Stimulated activated CD4-positive, alpha-beta T cell treated with anti-CD3 and anti-CD28 coated beads, TNF-alpha, amount 100 ng/mL, for 1 hour (primary cell): Measurements from ENCODE around the gene ALKBH5.
"Not testable (repeated sequence)": the region's sequence is repeated elsewhere in the genome, so short reads cannot be mapped to it uniquely, and the experiment has no call there.

Experiments
- DNase-seq, 3 donors: peaks; one replicate each; pipeline ENCODE4 v3.0.0-alpha.2; 2020; ENCODE audit warnings: low read depth in 3 of 3, low spot score in 1 of 3

ALKBH5 gene

DNA sequence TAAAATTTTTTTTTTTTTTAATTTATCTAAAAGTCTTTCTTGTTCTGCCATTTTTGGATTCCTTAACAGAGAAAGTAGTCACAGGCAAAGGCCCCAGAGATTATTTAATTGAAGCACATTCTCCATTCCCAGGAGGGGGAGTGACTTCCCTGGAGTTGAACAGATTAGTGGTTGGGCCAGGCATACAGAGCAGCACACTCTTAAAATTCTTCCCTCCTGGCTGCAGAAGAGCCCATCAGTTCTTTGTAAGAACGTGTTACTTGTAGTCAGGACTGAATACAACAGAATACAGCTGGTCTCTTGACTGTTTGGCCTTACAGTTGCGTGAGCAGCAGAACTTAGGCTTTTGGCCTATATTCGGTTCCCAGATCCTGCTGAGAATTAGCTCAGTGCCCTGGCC, 1.8 kb downstream of the ALKBH5 start:
- no peak for DNase-seq

DNA sequence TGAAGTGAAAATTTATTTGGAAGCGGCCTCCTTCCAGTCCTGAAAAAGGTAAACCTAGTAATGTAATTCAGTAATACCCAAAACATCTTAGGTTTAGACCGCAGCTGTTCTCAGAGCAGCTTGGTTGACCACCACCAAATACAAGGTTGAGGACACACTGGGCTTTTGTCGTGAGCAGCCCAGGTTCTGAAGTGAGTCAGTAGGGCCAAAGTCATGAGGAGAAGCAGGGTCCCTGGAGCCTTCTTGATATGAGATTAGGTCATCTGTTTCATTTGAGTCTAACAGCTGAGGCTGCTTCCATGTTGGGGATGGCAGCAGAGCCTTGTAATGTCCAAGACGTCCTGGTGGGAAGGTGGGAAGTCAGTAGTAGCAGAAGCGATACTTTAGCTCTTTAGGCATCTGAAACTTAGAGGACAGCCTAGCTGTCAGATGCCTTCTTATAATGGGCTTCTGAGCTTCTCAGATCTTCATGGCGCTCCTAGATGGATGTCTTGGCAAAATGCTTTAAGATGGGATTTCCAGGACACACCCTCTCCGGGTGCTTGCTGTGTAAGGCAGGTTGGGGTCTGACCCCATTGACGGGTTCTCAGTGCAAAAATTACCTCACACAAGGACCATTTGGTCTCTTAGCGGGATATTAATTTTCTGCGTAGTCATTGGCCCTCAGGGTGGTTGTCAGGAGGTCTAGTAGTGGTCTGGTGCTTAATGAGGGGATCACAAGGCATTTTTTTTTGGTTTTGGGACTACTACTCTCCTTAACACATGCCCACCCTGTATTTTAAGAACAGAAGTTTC, 2.4 kb downstream of the ALKBH5 start:
- DNase-seq = no peak

DNA sequence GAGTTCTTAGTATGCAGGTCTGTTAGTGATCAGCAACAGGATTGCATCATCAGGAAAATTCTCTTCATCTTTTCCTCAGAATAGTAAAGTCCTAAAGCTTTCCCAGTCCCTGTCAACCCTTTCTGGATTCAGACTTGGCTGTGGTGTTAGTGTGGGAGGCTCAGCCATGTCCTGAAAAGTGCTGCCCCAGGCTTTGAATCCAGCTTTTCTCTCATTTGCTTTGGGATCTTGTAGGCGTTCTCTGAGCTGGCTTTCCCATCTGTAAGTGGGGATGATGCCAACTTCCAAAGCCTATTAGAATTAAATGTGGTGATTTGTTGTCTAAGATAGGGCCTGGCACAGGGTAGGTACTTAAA, 3.0 kb downstream of the ALKBH5 start:
- no peak for DNase-seq

DNA sequence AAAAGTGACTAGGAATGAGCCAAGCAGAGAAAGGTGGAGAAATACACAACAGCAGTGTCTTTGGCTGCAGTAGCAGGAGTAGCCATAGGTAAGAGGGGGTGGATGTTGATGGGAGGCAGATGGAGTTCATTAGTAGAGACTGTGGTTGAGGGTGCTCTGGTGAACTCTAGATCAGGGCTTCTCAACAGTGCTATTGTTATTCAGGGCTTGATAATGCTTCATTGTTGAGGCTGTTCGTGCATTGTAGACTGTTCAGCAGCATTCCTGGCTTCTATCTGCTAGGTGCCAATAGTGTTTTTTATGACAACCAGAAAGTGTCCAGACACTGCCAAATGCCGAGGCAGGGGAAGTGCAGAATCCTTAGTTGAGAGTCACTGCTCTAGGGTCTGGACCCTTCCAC, 3.6 kb downstream of the ALKBH5 start:
- DNase-seq = no peak

DNA sequence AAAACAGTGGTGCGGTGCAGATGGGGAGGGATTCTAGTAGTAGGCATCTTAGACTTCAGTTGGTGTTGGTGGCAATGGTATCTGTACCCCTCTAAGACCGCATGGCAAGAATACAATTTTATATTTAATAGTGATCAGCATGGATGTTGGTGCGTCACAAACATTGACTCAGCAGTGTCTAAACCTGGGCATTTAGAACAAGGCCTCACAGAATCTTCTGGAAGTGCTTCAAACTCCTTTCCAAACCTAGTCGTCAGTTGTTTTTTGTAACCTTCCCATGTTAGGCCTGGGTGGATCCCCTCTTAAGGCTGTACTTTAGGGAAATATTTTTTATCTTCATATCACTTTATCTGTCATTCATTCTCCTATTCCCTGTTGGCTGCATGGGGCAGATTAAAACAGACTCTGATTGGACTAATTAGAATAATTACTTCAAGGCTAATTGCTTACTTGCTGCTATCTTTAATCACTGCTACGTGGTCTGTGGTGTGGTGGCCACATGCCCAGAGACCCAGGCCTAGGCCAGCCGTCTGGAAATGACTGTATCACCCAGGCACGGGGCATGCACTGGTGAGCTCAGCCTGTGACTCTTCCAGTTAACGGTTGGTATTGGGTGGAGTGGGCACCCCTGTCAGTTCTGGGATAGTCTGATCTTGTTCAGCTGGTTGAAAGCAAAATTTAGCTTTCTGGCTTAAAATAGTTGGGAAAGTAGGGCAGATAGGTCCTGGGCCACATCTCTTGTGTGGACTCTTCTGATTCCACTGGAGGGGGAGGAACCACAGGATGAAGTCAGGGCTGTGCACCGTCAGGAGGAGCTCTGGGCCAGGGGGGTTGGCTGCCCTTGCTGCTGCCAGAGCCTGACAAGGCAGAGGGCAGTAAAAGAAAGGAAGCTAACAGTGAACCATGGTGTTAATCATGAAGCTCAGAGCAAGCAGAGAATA, 4.5 kb downstream of the ALKBH5 start:
- DNase-seq = no peak

DNA sequence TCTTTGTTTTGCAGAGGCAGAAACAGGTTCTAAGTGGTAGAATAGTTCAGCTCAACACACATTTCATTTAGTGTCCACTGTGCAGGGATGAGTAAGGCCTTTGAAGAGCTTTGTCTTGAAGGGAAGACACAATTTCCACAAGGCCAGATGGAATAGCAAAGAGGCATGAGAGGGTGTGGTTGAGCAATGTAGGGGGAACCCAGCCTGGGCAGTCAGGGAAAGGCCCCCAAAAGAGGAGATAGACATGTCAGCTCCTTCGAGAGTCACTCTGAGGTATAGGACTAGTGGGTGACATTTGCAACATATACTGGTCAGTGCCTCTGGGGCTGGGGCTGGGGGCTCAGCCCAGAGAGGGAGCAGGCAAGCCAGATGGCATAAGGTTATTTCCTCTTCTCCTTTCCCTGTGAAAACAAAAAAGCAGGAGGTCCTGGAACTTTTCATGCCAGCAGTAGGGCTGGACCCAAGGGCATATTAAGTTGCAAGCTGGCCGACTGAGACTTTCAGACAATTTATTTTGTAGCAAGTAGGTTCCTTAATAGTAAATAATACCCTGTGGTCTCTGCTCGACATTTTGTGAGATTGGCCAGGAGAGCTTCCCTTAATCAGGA, 7.1 kb downstream of the ALKBH5 start:
- DNase-seq = no peak

DNA sequence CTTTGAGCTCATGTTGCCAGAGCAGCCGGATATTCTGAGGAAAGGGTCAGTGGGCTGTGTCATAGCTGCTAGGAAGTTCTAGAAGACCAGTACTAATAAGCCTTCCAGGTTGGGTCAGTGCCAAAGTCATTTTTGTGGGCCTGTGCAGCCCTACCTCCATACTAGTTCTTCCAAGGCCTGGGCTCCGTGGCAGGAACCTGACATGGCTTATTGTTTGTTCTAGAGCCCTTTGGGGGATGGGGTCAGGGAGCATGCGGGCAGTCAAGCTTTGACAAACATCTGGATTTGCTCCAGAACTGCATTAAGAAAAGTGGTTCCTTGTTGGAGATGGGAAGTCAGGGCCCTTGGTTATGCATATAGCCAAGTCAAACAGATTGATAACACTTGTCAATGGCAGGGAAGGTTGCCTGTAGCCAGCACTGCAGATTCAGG, 7.6 kb downstream of the ALKBH5 start:
- DNase-seq = no peak

DNA sequence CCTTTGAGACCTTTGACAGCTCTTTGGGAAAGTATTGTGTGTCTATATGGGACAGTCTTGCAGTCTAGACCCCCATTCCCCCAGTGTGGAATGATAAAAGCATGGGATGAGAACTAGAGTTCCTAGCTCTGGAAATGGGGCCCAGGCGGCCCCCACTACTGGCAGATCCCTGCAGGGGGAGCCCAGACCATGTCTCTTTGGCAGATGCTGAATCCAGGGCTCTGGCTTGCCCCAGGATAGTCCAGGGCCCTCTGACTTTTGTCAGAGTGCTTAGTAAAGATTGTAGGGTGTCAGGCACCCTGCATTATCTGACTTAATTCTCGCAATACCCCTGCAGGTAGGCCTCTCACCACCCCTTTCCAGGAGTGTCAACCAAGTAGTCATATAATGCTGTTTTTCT, 8.3 kb downstream of the ALKBH5 start:
- DNase-seq = no peak

DNA sequence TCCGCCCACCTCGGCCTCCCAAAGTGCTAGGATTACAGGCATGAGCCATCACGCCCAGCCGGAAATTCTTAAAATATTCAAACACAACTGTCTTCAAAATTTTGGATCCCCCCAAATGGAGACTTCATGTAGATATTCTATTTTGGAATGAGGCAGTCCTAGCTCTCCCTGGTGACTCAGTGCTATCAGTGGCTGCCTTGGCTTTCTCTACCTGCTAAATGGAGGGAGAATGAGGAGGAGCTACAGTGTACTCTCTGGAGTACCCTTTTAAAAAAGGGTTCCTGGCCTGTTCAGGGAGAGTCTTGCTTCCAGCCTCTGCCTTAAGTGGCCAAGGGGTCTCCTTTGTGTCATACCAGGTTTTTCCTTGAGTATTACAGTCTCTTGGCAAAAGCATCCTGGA, 10.8 kb downstream of the ALKBH5 start:
- no peak for DNase-seq

DNA sequence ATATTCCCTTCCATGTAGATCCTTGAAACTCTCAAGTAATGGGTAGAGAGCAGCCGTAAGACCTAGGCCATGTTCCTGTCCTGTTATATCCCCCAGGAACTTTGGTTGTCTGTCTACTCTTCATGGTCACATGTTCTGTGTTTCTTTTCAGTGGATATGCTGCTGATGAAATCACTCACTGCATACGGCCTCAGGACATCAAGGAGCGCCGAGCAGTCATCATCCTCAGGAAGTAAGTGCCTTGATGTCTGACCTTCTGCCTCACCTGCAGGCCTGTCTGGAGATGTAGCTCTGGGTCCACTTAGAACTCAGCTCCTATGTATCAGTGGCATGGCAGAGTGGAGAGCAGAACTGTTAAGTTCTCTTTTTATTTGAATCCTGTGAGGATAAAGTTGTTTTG, 11.2 kb downstream of the ALKBH5 start:
- DNase-seq = no peak

DNA sequence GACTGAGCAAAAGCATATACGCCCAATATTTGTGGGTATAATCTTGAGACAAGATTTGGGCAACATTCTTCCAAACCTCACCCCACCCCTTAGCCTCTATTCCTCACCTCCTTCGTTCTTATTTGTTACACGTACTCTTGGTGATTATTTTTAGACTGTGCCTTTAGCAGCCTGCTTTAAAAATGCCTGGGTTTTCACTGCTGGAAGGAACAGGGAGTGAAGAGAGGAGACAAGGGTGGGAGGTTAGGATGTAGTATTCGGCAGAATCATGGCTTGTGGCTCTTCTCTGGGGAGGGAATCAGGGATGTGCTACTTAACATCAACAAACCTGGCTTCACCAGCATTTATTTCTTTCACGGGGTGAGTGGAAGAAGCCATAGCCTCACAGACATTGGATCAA, 11.6 kb downstream of the ALKBH5 start:
- no peak for DNase-seq

DNA sequence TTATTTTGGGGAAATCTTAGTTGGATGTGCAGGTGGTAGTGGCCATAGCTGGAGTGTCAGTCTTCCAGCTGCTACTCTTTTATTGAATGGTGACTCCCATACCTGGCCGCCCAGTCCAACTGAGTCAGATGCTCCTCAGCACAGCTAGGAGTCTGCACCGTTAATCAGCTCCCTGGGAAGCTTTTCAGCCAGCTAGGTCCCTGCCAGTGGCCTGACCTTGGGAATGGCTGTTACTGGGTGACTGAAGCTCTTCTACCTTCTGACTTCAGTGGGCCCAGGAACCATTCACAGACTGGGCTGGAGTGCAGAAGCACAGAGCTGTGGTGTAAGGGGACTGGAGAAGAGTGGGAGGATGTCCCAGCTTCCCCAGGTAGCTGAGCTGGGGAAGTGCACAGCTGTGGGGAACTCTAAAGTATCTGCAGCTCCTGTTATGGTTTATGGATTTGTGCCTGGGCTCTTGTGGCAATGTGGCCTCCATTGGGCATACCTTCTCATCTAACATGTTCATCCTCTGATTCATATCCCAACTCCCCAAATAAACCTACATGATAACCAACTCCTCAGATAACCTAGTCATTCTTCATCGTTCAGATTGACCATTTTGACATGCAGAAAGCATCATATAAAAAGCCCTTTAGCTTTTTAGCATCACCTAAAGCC, 14.0 kb downstream of the ALKBH5 start:
- DNase-seq = no peak

DNA sequence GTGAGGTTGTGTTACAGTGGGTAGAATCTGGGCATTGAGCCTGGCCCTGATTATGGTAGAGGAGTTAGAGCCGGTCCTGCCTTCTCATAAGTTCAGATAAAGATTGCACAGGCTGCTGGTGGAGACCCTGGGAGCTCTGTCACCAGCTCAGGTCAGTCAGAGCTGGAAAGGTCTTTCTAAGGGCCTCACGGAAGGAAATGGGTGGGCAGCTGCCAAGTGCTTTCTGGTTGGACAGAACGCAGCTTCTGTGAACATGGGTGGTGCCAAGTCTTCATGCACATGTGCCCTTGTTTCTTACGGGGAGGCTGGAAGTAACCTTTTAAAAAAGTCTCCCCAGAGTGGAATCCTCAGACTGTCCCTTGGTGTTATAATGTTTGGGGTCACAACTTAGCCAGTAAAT, 14.9 kb downstream of the ALKBH5 start:
- DNase-seq = no peak

DNA sequence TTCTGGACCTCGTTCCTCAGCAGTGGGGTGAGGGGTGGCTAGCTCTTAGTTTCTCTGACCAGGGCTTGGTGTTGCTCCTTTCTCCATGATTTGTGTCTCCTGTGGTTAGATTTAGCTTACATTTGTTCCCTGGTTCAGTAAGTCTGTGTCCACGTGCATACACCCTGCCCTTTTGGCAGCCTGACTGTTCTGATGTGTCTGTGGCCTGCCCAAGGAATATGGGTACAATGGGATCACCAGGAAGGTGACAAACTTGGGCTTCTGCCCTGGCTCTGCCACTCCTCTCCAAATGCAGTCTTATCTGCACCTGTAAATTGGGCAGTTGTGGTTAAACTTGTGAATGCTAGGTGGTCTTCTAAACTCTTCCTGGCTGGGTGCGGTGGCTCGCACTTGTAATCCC, 17.5 kb downstream of the ALKBH5 start:
- DNase-seq = no peak

DNA sequence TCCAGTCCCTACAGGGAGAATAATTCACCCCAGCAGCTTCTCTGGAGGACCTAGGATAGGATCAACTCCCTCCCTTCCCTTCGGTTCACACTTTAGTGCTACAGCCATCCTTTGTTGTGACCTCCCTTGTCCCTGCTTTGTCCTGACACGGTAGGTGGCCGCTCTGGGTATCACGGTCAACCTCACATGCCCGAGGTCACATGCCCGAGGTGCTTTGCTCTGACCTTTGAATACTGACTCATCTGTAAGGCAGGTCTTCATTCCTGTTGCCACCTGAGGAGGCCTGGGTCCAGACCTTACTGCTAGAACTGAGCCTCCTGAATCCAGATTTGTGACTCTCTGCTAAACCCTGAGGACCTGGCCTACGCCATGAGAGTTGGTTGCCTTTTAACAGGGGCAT, 19.7 kb downstream of the ALKBH5 start:
- DNase-seq = no peak

DNA sequence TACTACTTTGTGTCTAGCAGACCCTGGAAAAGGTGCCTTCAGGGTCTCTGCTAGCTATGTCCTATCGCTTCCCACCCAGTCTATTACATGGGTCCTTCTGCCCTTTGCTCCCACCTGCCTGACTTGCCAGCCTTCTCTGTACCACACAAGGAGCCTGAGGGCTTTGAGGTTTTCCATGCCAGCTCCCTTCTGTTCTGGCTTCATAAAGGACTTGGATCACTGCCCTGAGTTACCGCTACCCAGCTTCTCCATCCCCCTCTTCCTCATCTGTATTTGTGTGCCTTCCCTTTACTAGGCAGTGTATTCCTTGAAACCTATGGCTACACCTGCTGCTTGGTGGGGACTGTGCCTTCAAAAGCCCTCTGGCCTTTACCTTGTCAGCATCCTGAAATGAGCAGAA, 22.2 kb downstream of the ALKBH5 start:
- DNase-seq = no peak

DNA sequence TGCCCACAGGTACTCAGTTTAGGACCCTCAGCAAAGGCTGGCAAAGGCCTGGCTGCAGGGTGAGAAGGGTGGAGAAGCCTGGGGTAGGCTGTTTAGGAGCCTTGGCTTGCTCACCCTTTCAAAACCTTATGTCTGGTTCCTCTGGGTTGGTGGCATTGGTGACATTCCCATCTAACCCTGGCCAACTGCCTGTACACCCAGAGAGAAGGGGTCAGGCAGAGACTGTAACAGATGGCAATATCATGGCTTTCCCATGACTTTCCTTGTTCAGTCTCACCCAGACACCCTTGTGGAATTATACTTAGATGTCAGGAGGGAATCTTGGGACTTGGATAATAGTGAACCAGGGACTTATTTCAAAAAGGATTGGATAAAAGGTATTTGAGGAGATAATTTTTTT, 23.3 kb downstream of the ALKBH5 start:
- DNase-seq = no peak

DNA sequence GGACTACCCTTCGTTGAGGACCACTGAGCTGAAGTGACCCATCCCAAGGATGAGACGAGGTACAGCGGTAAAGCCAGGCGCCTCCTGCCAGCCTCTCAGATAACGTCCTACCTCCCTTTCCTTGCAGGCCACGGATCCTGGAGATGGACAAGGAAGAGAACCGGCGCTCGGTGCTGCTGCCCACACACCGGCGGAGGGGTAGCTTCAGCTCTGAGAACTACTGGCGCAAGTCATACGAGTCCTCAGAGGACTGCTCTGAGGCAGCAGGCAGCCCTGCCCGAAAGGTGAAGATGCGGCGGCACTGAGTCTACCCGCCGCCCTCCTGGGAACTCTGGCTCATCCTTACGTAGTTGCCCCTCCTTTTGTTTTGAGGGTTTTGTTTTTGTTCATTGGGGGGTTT, 24.5 kb downstream of the ALKBH5 start:
- DNase-seq = no peak

DNA sequence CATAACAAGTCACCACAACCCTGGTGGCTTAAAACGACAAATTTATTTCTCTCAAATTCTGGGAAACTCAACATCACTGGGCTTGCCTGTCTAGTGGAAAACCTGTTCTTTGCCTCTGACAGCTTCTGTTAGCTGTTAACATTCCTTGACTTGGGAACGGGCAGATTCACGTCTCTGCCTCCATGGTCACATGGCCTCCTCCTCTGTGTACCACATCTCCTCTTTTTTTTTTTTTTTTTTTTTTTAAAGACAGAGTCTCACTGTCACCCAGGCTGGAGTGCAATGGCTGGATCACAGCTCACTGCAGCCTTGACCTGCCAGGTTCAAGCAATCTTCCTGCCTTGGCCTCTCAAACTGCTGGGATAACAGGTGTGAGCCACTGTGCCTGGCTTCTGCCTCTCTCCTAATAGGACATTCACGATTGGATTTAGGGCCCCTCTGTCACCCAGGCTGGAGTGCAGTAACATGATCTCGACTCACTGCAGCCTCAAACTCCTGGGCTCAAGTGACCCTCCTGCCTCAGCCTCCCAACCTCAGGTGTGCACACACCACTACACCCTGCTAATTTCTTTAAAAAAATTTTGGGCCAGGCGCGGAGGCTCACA, 30.1 kb downstream of the ALKBH5 start:
- DNase-seq = no peak

DNA sequence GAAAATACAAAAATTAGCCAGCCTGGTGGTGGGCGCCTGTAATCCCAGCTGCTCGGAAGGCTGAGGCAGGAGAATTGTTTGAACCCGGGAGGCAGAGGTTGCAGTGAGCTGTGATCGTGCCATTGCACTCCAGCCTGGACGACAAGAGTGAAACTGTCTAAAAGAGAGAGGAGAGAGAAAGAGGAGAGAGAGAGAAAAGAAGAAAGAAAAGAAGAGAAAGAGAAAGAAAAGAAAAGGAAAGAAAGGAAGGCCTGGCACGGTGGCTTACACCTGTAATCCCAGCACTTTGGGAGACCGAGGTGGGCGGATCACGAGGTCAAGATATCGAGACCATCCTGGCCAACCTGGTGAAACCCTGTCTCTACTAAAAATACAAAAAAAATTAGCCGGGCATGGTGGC, 33.3 kb downstream of the ALKBH5 start:
- DNase-seq = not testable (repeated sequence)

DNA sequence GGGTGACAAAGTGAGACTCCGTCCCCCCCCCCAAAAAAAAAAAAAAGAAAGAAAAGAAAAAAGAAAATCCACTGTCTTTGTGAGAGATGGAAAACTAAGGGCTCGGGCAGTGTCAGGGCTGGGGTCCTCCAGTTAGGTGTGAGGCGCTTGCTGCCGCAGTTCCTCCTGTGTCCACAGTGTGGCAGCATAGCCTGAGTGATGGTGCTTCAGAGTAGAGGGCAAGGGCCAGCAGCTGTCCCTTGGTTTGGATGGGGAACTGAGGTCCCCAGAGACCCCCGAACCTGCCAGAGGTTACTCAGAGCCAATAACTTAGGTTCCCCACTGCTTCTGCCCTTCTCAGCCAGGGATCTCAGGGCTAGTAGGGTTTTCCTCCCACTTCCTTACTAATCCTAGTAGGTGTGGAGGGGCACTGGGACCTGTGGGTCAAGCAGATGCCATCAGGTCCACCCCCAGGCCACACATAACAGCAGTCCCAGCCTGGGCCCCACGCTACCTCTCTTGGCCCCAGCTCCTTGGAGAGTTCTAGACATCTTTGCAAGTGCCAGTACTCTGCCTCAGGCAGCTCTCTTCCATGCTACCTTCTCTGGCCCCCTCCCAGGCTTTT, 33.9 kb downstream of the ALKBH5 start:
- peak; percentile 45 to 62 (median 51) for DNase-seq
